Neural crest cell (in vitro differentiated cells): ENCODE measurements around the gene SLCO1A2. TPM values are rescaled to one million over a fixed set of nuclear protein-coding genes. Genes with fewer than 3 reads are reported as not detected.
"Not testable (repeated sequence)": the region's sequence is repeated elsewhere in the genome, so short reads cannot be mapped to it uniquely, and the experiment has no call there.

Experiments
- DNase-seq: peaks from one replicate; pipeline ENCODE4 v3.0.0; 2021; ENCODE audit warnings: low read depth, mixed read lengths, low spot score
- H3K27ac Mint-ChIP-seq: one replicate; pipeline ENCODE4 v1.8.0; 2021; ENCODE audit warnings: mild to moderate bottlenecking, mixed read lengths; ENCODE audit not compliant: unreplicated experiment
- H3K27me3 Mint-ChIP-seq: 2 replicates; pipeline ENCODE4 v1.8.0; 2021; ENCODE audit warnings: low read depth, mild to moderate bottlenecking, mixed read lengths
- H3K36me3 Mint-ChIP-seq: 2 replicates; pipeline ENCODE4 v1.8.0; 2021; ENCODE audit warnings: low read depth, mild to moderate bottlenecking, mixed read lengths
- H3K4me1 Mint-ChIP-seq: 2 replicates; pipeline ENCODE4 v1.8.0; 2021; ENCODE audit warnings: mixed read lengths
- H3K4me3 Mint-ChIP-seq: one replicate; pipeline ENCODE4 v1.8.0; 2021; ENCODE audit warnings: mild to moderate bottlenecking, mixed read lengths
- H3K9me3 Mint-ChIP-seq: 2 replicates; pipeline ENCODE4 v1.8.0; 2021; ENCODE audit warnings: mixed read lengths
- long read RNA-seq: library from polyadenylated mRNA; unstranded; transcript quantifications from one replicate; pipeline ENCODE4 v2.0.0, GENCODE V29; 2020
- total RNA-seq: library from RNA; stranded (reverse); gene quantifications from 2 replicates; pipeline ENCODE4 v1.2.1, GENCODE V29; 2021
- TF ChIP-seq, protein P1 (sequence below): fragments of 200-600 bp; sonication (generic); conservative IDR thresholded peaks from 2 replicates; pipeline ENCODE4 v1.5.0; 2021; ENCODE audit warnings: antibody characterized with exemption, mild to moderate bottlenecking

The SLCO1A2 gene, protein sequence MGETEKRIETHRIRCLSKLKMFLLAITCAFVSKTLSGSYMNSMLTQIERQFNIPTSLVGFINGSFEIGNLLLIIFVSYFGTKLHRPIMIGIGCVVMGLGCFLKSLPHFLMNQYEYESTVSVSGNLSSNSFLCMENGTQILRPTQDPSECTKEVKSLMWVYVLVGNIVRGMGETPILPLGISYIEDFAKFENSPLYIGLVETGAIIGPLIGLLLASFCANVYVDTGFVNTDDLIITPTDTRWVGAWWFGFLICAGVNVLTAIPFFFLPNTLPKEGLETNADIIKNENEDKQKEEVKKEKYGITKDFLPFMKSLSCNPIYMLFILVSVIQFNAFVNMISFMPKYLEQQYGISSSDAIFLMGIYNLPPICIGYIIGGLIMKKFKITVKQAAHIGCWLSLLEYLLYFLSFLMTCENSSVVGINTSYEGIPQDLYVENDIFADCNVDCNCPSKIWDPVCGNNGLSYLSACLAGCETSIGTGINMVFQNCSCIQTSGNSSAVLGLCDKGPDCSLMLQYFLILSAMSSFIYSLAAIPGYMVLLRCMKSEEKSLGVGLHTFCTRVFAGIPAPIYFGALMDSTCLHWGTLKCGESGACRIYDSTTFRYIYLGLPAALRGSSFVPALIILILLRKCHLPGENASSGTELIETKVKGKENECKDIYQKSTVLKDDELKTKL
- total RNA-seq, result 5.4 and 5.6 TPM in 2 replicates
- long read RNA-seq, partial matches to known transcripts, result 2 of 10 reads
- long read RNA-seq, other reads (novel, unspliced or antisense), result 8 of 10 reads

DNA sequence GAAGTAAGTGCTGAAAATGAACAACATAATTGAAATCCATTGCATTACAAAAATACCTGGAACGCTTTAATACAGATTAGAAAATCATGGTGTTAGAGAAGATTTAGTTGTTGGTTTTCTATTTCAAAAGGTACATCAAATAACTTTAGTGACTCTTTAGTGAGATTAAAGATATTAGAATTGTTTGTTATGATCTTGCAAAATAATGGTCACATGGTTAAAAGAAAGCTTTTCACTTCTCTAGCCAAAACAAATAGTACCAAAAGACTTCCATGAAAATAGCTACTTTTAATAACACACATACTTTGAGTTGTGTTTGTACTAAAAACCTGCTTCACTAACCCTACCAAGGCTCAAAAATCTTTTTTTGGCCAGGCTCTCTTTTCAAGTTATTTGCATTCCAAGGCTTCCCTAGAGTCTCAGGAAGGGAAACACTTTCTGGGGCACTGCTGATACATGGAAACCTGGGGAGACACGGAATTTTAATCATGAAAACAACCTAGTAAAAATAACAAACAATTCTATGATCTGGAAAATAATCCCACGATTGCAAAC lies at the start of gene SLCO1A2:
Gene SLCO1A2, minus strand, starts transcription at position 147 of the 555 bp plus-strand sequence. CDS start 270 bp downstream, outside the sequence.
- H3K36me3 Mint-ChIP-seq, result peaks cover 24% of the 10 kb centered on the region
- H3K4me3 Mint-ChIP-seq, result no peak within 1 kb of the TSS
- TF ChIP-seq, protein P1, sequence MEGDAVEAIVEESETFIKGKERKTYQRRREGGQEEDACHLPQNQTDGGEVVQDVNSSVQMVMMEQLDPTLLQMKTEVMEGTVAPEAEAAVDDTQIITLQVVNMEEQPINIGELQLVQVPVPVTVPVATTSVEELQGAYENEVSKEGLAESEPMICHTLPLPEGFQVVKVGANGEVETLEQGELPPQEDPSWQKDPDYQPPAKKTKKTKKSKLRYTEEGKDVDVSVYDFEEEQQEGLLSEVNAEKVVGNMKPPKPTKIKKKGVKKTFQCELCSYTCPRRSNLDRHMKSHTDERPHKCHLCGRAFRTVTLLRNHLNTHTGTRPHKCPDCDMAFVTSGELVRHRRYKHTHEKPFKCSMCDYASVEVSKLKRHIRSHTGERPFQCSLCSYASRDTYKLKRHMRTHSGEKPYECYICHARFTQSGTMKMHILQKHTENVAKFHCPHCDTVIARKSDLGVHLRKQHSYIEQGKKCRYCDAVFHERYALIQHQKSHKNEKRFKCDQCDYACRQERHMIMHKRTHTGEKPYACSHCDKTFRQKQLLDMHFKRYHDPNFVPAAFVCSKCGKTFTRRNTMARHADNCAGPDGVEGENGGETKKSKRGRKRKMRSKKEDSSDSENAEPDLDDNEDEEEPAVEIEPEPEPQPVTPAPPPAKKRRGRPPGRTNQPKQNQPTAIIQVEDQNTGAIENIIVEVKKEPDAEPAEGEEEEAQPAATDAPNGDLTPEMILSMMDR, result no peak
- H3K27ac Mint-ChIP-seq, result no peak within 1 kb of the TSS
- H3K4me1 Mint-ChIP-seq, result no peaks in the 10 kb centered on the region
- peaks cover 9% of the 10 kb centered on the region for H3K9me3 Mint-ChIP-seq
- no peaks in the 10 kb centered on the region for H3K27me3 Mint-ChIP-seq
- DNase-seq, result no peak

DNA sequence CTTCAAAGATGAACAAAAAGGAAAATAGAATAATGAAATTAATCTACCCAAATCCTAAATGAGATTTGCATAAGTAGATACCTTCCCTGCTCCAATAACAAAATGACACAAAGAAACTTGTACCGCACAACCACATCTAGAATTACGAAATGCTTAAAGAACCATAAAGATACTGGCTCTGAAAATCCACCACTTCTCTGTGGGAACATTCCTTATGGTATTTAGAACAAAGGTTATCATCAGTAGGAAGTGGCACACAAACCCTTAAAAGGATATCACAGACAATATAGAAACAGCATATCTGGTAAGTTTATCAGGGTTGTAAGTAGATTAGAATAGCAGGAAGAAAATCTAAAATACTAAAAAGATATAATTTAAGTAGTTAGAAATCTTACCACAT lies 49.5 kb upstream of the SLCO1A2 start:
- TF ChIP-seq, protein P1, result no peak
- no peaks in the 10 kb centered on the region for H3K27me3 Mint-ChIP-seq
- no peak for DNase-seq

DNA sequence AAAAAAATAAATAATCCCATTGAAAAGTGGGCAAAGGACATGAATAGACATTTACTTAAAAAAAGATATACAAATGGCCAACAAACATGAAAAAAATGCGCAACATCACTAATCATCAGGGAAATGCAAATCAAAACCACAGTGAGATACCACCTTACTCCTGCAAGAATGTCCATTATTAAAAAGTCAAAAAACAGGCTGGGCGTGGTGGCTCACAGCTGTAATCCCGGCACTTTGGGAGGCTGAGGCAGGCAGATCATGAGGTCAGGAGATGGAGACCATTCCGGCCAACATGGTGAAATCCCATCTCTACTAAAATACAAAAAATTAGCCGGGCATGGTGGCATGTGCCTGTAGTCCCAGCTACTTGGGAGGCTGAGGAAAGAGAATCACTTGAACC lies 46.6 kb upstream of the SLCO1A2 start:
- not testable (repeated sequence) for H3K27me3 Mint-ChIP-seq, H3K9me3 Mint-ChIP-seq, H3K4me1 Mint-ChIP-seq, H3K4me3 Mint-ChIP-seq, H3K36me3 Mint-ChIP-seq, H3K27ac Mint-ChIP-seq, DNase-seq

More for the DNA sequence above, 49.5 kb upstream of the SLCO1A2 start:
- no peaks in the 10 kb centered on the region for H3K4me1 Mint-ChIP-seq
- no peak overlapping the region for H3K27ac Mint-ChIP-seq
- no peak overlapping the region for H3K4me3 Mint-ChIP-seq
- H3K9me3 Mint-ChIP-seq, result peaks cover 3% of the 10 kb centered on the region
- H3K36me3 Mint-ChIP-seq, result no peaks in the 10 kb centered on the region

DNA sequence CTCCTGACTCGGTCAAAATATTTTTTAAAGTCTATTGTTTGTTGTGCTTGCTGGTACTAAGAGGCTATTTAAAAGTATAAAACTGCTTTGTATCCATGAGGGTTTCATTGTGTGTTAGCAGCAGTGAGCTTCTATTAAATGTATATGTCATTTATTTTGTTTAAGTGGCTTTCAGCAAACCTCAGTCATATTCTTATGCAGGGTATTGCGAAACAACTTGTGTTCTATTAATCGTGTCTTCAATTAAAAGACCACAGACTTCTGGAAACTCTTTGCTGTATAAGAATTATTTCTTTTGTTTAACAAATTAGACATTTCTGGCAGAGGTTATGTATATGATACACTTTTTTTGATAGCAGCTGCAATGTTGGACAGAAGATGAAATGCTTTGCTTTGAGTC lies 44.5 kb upstream of the SLCO1A2 start:
- Mint-ChIP-seq H3K27ac (no peak overlapping the region), H3K27me3 (no peaks in the 10 kb centered on the region), H3K9me3 (peaks cover 3% of the 10 kb centered on the region), H3K4me1 (no peaks in the 10 kb centered on the region), H3K4me3 (no peak overlapping the region), H3K36me3 (no peaks in the 10 kb centered on the region)
- DNase-seq, result no peak
- TF ChIP-seq, protein P1, result no peak

DNA sequence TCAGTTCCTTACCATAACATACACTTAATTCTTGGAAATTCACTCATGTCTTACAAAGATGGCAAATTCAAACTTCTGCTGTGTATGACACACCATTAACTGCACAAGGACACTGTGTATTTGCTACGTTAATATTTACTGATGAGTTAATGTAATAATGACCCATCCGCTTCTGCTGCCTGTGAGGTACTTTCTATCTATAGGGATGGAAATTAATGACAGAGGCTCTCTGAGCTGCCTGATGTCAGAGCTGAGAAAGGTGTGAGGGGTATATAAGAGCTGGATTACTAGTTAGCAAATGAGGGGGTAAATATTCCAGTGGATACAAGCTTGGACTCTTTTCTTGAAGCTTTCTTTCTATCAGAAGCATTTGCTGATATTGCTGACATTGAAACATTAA lies 37.9 kb upstream of the SLCO1A2 start, which contains the start of gene IAPP:
Gene IAPP, plus strand, starts transcription at position 301 of the 400 bp plus-strand sequence. CDS start 450 bp downstream, outside the sequence.
- Mint-ChIP-seq H3K9me3 (no peaks in the 10 kb centered on the region), H3K4me3 (no peak within 1 kb of the TSS), H3K36me3 (no peaks in the 10 kb centered on the region), H3K4me1 (no peaks in the 10 kb centered on the region), H3K27me3 (no peaks in the 10 kb centered on the region), H3K27ac (no peak within 1 kb of the TSS)
- DNase-seq, result no peak
- TF ChIP-seq, protein P1, result no peak
